ENCODE measurements around the gene ARAF.

The ARAF gene

GRCh38 chrX:47564438-47565085, 3.6 kb downstream of the ARAF start:
- DNase-seq (ENCODE audit: low spot score): no peak

- DNase-seq (ENCODE audit: low spot score): no peak
Observed at GRCh38 chrX:47566841-47567240, 5.8 kb downstream of the ARAF start.

GRCh38 chrX:47568656-47569295, 7.8 kb downstream of the ARAF start:
- no peak for DNase-seq (ENCODE audit: low spot score)

GRCh38 chrX:47570794-47571193, 9.8 kb downstream of the ARAF start:
- no peak for DNase-seq (ENCODE audit: low spot score)

GRCh38 chrX:47571215-47571614, 10.2 kb downstream of the ARAF start:
- no peak for DNase-seq (ENCODE audit: low spot score)

- DNase-seq (ENCODE audit: low spot score): no peak
Observed at GRCh38 chrX:47571896-47572295, 10.9 kb downstream of the ARAF start.

- no peak for DNase-seq (ENCODE audit: low spot score)
Observed at GRCh38 chrX:47572773-47573340, 11.9 kb downstream of the ARAF start.

- DNase-seq (ENCODE audit: low spot score): no peak
Observed at GRCh38 chrX:47573341-47574075, 12.5 kb downstream of the ARAF start.

- DNase-seq (ENCODE audit: low spot score): no peak
Observed at GRCh38 chrX:47574076-47574546, 13.1 kb downstream of the ARAF start.

- DNase-seq (ENCODE audit: low spot score): no peak
Observed at GRCh38 chrX:47574547-47575301, 13.7 kb downstream of the ARAF start.

GRCh38 chrX:47576021-47576898, 15.3 kb downstream of the ARAF start:
- DNase-seq (ENCODE audit: low spot score): no peak

- DNase-seq (ENCODE audit: low spot score): no peak
Observed at GRCh38 chrX:47577424-47577823, 16.4 kb downstream of the ARAF start.

- no peak for DNase-seq (ENCODE audit: low spot score)
Observed at GRCh38 chrX:47577901-47578300, 16.9 kb downstream of the ARAF start.

- no peak for DNase-seq (ENCODE audit: low spot score)
Observed at GRCh38 chrX:47578692-47579091, 17.7 kb downstream of the ARAF start.

- no peak for DNase-seq (ENCODE audit: low spot score)
Observed at GRCh38 chrX:47579537-47579936, 18.5 kb downstream of the ARAF start.

- no peak for DNase-seq (ENCODE audit: low spot score)
Observed at GRCh38 chrX:47581731-47582647, 21.0 kb downstream of the ARAF start, which contains the start of gene TIMP1. Gene TIMP1 (plus strand): TSS chrX:47582436. CDS start chrX:47583416, 980 bp downstream.

- DNase-seq (ENCODE audit: low spot score): no peak
Observed at GRCh38 chrX:47583240-47583861, 22.3 kb downstream of the ARAF start.

GRCh38 chrX:47584714-47585113, 23.7 kb downstream of the ARAF start:
- DNase-seq (ENCODE audit: low spot score): no peak

- DNase-seq (ENCODE audit: low spot score): no peak
Observed at GRCh38 chrX:47585273-47585672, 24.3 kb downstream of the ARAF start.

All from HuH-7 (cell line).